Measurements from ENCODE around the gene DCUN1D2. TPM values are rescaled to one million over a fixed set of nuclear protein-coding genes. Genes with fewer than 3 reads are reported as not detected.
A peak's percentile ranks its signal among the peaks of the same experiment; 100 is the strongest.

DCUN1D2 gene
- total RNA-seq, 1 donor from 2014 or later = 29.0 TPM

DNA sequence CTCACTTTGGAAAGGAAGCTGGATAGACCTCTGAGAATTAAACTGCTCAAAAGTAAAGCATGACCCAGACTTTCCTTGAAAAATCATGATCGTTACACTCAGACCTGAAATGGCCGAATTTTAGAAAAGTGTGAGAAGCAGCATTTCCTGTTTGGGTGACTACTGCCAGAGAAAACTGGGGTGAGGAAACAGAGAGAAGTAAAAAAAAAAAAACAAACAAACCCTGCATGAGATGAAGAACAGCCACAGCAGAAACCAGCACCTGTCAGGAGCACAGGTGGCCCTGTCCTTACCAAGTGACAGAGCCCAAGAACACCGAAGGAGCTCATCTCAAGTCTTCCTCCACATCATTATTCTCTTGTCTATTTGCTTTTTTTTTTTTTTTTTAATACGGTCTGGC, 25.2 kb downstream of the DCUN1D2 start:
- Mint-ChIP-seq H3K36me3 (ENCODE audit: unreplicated experiment) (peaks cover 23% of the 10 kb centered on the region), H3K27ac (ENCODE audit: unreplicated experiment) (no peak overlapping the region), H3K9me3 (ENCODE audit: unreplicated experiment) (no peaks in the 10 kb centered on the region), H3K4me1 (ENCODE audit: unreplicated experiment) (no peaks in the 10 kb centered on the region), H3K27me3 (ENCODE audit: unreplicated experiment) (no peaks in the 10 kb centered on the region), H3K4me3 (ENCODE audit: unreplicated experiment) (no peak overlapping the region)
- DNase-seq (ENCODE audit: extremely low spot score, unreplicated experiment) = peak; percentile 8
- TF ChIP-seq, protein P1, sequence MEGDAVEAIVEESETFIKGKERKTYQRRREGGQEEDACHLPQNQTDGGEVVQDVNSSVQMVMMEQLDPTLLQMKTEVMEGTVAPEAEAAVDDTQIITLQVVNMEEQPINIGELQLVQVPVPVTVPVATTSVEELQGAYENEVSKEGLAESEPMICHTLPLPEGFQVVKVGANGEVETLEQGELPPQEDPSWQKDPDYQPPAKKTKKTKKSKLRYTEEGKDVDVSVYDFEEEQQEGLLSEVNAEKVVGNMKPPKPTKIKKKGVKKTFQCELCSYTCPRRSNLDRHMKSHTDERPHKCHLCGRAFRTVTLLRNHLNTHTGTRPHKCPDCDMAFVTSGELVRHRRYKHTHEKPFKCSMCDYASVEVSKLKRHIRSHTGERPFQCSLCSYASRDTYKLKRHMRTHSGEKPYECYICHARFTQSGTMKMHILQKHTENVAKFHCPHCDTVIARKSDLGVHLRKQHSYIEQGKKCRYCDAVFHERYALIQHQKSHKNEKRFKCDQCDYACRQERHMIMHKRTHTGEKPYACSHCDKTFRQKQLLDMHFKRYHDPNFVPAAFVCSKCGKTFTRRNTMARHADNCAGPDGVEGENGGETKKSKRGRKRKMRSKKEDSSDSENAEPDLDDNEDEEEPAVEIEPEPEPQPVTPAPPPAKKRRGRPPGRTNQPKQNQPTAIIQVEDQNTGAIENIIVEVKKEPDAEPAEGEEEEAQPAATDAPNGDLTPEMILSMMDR (IDR thresholded peaks at IDR 0.05) = no peak

DNA sequence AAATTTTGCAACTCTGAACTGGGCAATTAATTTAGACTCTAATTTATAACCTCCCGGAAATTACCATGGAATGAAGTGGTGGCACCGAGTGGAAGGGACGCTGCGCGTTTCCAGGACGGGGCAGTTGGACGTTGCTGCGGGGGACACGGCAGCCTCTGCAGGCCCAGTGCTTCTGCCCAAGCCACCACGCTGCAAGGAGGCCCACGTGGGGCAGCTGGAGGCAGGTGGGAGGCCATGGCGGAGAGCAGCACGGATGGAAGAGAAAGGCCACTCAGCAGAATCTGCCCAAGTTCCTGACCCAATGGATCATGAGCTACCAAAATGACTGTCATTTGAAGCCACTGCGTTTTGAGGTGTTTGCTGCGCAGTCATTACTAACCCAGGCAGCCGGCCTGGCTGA, 26.0 kb downstream of the DCUN1D2 start:
- H3K4me1 Mint-ChIP-seq (ENCODE audit: unreplicated experiment) = no peaks in the 10 kb centered on the region
- peaks cover 24% of the 10 kb centered on the region for H3K36me3 Mint-ChIP-seq (ENCODE audit: unreplicated experiment)
- no peak overlapping the region for H3K4me3 Mint-ChIP-seq (ENCODE audit: unreplicated experiment)
- H3K27ac Mint-ChIP-seq (ENCODE audit: unreplicated experiment) = no peak overlapping the region
- peak; percentile 84 for DNase-seq (ENCODE audit: extremely low spot score, unreplicated experiment)
- H3K27me3 Mint-ChIP-seq (ENCODE audit: unreplicated experiment) = no peaks in the 10 kb centered on the region
- TF ChIP-seq, protein P1 (IDR thresholded peaks at IDR 0.05) = no peak
- H3K9me3 Mint-ChIP-seq (ENCODE audit: unreplicated experiment) = no peaks in the 10 kb centered on the region

DNA sequence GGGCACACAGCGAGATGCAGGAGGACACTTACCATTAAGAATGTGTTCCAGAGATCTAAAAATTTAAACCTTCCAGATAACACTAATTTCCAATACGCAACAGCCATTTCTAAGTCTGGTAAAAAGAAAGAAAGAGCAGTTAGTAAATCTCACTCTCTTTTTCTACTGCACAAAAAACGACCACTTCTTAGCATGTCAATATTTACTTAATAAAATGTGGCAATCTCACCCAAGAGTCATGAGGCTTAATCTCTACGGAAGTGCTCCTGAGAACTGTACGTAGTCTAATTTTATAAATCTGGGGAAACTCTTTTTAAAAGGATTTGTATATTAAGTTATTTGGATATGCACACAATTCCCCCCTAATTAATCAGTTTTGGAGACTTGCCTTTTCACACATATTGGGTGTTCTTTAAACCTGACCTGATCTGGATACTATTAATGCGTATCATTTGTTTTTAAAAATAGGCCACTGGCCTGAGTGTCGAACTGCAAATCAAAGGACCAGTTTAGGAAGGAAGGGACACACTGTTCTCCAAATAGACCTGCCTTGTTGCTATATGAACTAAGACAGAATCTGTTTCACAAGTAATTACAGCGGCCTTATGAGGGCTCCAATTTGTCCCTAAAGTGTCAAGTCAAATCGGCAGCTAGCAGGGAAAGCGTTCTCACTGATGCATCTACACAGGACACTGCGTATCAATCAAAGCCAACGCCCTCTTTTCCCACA, 29.3 kb downstream of the DCUN1D2 start:
- Mint-ChIP-seq H3K4me1 (ENCODE audit: unreplicated experiment) (peaks cover 9% of the 10 kb centered on the region), H3K36me3 (ENCODE audit: unreplicated experiment) (peaks cover 32% of the 10 kb centered on the region), H3K4me3 (ENCODE audit: unreplicated experiment) (no peak overlapping the region), H3K9me3 (ENCODE audit: unreplicated experiment) (no peaks in the 10 kb centered on the region), H3K27ac (ENCODE audit: unreplicated experiment) (no peak overlapping the region), H3K27me3 (ENCODE audit: unreplicated experiment) (no peaks in the 10 kb centered on the region)
- TF ChIP-seq, protein P1 (IDR thresholded peaks at IDR 0.05) = no peak
- DNase-seq (ENCODE audit: extremely low spot score, unreplicated experiment) = peak; percentile 36

DNA sequence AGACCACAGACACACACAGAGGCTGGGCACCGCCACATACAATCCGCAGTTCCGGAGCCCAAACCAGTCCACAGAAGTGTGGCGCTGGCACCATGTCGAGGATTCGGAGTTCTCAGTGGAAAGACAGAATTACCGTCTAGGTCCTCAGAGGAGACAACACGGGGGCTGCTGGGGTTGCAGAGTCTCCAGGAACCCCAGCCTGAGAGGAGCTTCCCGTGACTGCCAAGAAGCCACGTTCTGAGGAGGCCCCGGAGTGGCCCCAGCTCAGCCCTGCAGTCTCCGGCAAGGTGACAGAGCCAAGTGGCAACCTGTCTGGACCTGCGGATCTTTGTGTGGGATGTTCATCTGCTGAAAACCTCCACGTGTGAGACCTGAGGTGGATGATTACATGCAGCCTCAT, 29.9 kb downstream of the DCUN1D2 start:
- H3K27ac Mint-ChIP-seq (ENCODE audit: unreplicated experiment) = no peak overlapping the region
- TF ChIP-seq, protein P1 (IDR thresholded peaks at IDR 0.05) = no peak
- H3K27me3 Mint-ChIP-seq (ENCODE audit: unreplicated experiment) = no peaks in the 10 kb centered on the region
- H3K9me3 Mint-ChIP-seq (ENCODE audit: unreplicated experiment) = no peaks in the 10 kb centered on the region
- peaks cover 9% of the 10 kb centered on the region for H3K4me1 Mint-ChIP-seq (ENCODE audit: unreplicated experiment)
- no peak overlapping the region for H3K4me3 Mint-ChIP-seq (ENCODE audit: unreplicated experiment)
- peaks cover 37% of the 10 kb centered on the region for H3K36me3 Mint-ChIP-seq (ENCODE audit: unreplicated experiment)
- peak; percentile 57 for DNase-seq (ENCODE audit: extremely low spot score, unreplicated experiment)

DNA sequence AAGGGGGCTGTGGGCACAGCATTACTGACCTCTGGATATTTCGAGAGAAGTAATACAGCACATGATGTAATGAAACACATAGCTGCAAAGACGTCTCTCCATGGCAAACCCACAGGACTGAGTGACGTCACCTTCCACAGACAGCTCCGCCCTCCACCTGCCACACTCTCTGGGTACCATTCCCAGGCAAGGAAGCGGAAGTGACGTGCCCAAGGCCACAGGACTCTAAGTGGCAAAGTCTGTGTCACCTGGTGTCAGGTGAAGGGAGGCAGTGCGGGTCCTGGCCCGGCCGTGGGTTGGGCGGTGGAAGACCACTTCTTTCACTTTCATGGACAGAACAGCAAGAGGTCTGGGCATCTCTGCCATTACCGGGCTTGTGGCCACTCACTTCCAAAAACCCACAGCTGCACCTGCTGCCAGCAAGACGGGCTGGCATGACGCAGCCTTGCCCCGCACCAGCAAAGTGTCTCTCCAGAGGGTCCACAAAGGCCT, 30.4 kb downstream of the DCUN1D2 start:
- peak overlapping the region; percentile 18 for H3K27ac Mint-ChIP-seq (ENCODE audit: unreplicated experiment)
- H3K9me3 Mint-ChIP-seq (ENCODE audit: unreplicated experiment) = no peaks in the 10 kb centered on the region
- no peak for DNase-seq (ENCODE audit: extremely low spot score, unreplicated experiment)
- H3K27me3 Mint-ChIP-seq (ENCODE audit: unreplicated experiment) = no peaks in the 10 kb centered on the region
- peaks cover 35% of the 10 kb centered on the region for H3K36me3 Mint-ChIP-seq (ENCODE audit: unreplicated experiment)
- TF ChIP-seq, protein P1 (IDR thresholded peaks at IDR 0.05) = no peak
- H3K4me3 Mint-ChIP-seq (ENCODE audit: unreplicated experiment) = no peak overlapping the region
- peaks cover 9% of the 10 kb centered on the region for H3K4me1 Mint-ChIP-seq (ENCODE audit: unreplicated experiment)

All from osteocyte (in vitro differentiated cells).